K562 (cell line): ENCODE measurements around the gene CIAO2B. TPM values are rescaled to one million over a fixed set of nuclear protein-coding genes. Genes with fewer than 3 reads are reported as not detected.

ENCODE experiments used
- CBX5 ChIP-seq: IDR thresholded peaks from 2 replicates; pipeline ENCODE4 v1.6.1; 2014; ENCODE audit warnings: low read depth, borderline replicate concordance
- COPS2 ChIP-seq: fragments of 450-650 bp; conservative IDR thresholded peaks from 2 replicates; pipeline ENCODE4 v1.6.1; 2016; ENCODE audit warnings: mild to moderate bottlenecking, moderate library complexity
- FOXK2 ChIP-seq, 2 experiments: fragments of 450-650 bp; IDR thresholded peaks in 1 of 2; conservative IDR thresholded peaks in 1 of 2; 2 replicates each; pipeline ENCODE4 v1.6.1; 2016; ENCODE audit warnings: low read depth in 2 of 2, mild to moderate bottlenecking in 1 of 2
- GTF2E2 ChIP-seq: fragments of 200-800 bp; sonication (Bioruptor generic); IDR thresholded peaks from 2 replicates; pipeline ENCODE4 v1.6.1; 2016; ENCODE audit warnings: missing genetic modification characterization, missing compliant biosample characterization
- KLF6 ChIP-seq: fragments of 250-450 bp; sonication (Bioruptor Pico); IDR thresholded peaks from 2 replicates; pipeline ENCODE4 v1.4.0; 2020; ENCODE audit warnings: mild to moderate bottlenecking, moderate library complexity, borderline replicate concordance
- MCM2 ChIP-seq: fragments of 450-650 bp; IDR thresholded peaks from 2 replicates; pipeline ENCODE4 v1.6.1; 2017; ENCODE audit warnings: low read depth, mild to moderate bottlenecking
- MEF2D ChIP-seq: conservative IDR thresholded peaks from 2 replicates; pipeline ENCODE4 v1.6.1; 2016; ENCODE audit warnings: low read depth, missing genetic modification characterization, missing compliant biosample characterization
- MTA3 ChIP-seq: fragments of 450-650 bp; formaldehyde crosslinking; IDR thresholded peaks from 2 replicates; pipeline ENCODE4 v1.6.1; 2017; ENCODE audit warnings: mild to moderate bottlenecking, borderline replicate concordance
- PCBP2 ChIP-seq: fragments of 200-400 bp; formaldehyde crosslinking; IDR thresholded peaks from 2 replicates; pipeline ENCODE4 v1.6.1; 2018; ENCODE audit warnings: low read length, low read depth, mild to moderate bottlenecking, moderate library complexity; ENCODE audit not compliant: poor library complexity, severe bottlenecking
- PRPF4 ChIP-seq: fragments of 200-400 bp; formaldehyde crosslinking; IDR thresholded peaks from one replicate; pipeline ENCODE4 v1.6.1; 2017; ENCODE audit warnings: low read length, low read depth, mild to moderate bottlenecking; ENCODE audit not compliant: insufficient read depth, poor library complexity, severe bottlenecking
- SAP30 ChIP-seq: fragments of 200-600 bp; sonication (generic); IDR thresholded peaks from 2 replicates; pipeline ENCODE4 v1.6.1; 2012; ENCODE audit warnings: borderline replicate concordance, low read depth, mild to moderate bottlenecking, moderate library complexity, low read length, control low read depth, inconsistent platforms; ENCODE audit not compliant: insufficient read depth, poor library complexity, severe bottlenecking
- ZC3H11A ChIP-seq: IDR thresholded peaks from 2 replicates; pipeline ENCODE4 v1.6.1; 2012; ENCODE audit warnings: low read depth, low read length, improper control_type of control experiment
- ZC3H8 ChIP-seq: fragments of 450-650 bp; IDR thresholded peaks from 2 replicates; pipeline ENCODE4 v1.6.1; 2017
- ZFPM2 ChIP-seq: fragments of 250-450 bp; sonication (Bioruptor Pico); IDR thresholded peaks from 2 replicates; pipeline ENCODE4 v1.5.1; 2022; ENCODE audit warnings: mild to moderate bottlenecking
- ZNF3 ChIP-seq: fragments of 250-450 bp; sonication (Bioruptor Pico); IDR thresholded peaks from 2 replicates; pipeline ENCODE4 v1.5.0; 2021; ENCODE audit warnings: mild to moderate bottlenecking, moderate library complexity
- ZNF431 ChIP-seq: sonication (generic); formaldehyde crosslinking; IDR thresholded peaks from 2 replicates; pipeline ENCODE4 v1.8.0; 2022; ENCODE audit warnings: mild to moderate bottlenecking, missing genetic modification reagents
- polyA plus RNA-seq, 8 experiments: library from polyadenylated mRNA; depleted of rRNA in 4 of 8; stranded (reverse) in 5 of 8; unstranded in 3 of 8; fragments of >200 nt; fragmentation: Nextera tagmentation in 2 of 8; fragmentation: Illumina TruSeq in 1 of 8; extraction: Ambion mirVana in 2 of 8; extraction: Trizol in 1 of 8; gene quantifications; 2 replicates each; pipeline versions ENCODE4 v1.2.1 to v1.2.3, GENCODE V29; 2011 to 2014; ENCODE audit warnings: inconsistent platforms in 1 of 8, missing spikeins in 1 of 8
- total RNA-seq, 7 experiments: library from RNA; depleted of rRNA in 6 of 7; stranded (reverse); fragments of >200 nt in 6 of 7; fragmentation: Illumina TruSeq in 2 of 7; extraction: Trizol in 2 of 7; gene quantifications; 2 replicates each; pipeline versions ENCODE4 v1.2.1 to v1.2.3, GENCODE V29; 2011 to 2021; ENCODE audit warnings: low replicate concordance in 1 of 7
- TF ChIP-seq, protein P1 (sequence below): sonication (generic); formaldehyde crosslinking; IDR thresholded peaks from 2 replicates; pipeline ENCODE4 v1.8.1; 2023; ENCODE audit warnings: mild to moderate bottlenecking, missing genetic modification reagents
- TF ChIP-seq, protein P2 (sequence below): sonication (generic); formaldehyde crosslinking; IDR thresholded peaks from 2 replicates; pipeline ENCODE4 v1.8.0; 2022; ENCODE audit warnings: missing genetic modification reagents, mild to moderate bottlenecking, moderate library complexity, borderline replicate concordance
- TF ChIP-seq, protein P3 (sequence below): sonication (generic); IDR thresholded peaks from 2 replicates; pipeline ENCODE4 v1.6.1; 2016
- TF ChIP-seq, protein P4 (sequence below), 2 experiments: fragments of 200-800 bp in 1 of 2; sonication (Bioruptor generic) in 1 of 2; sonication (generic) in 1 of 2; formaldehyde crosslinking in 1 of 2; IDR thresholded peaks in 1 of 2; conservative IDR thresholded peaks in 1 of 2; 2 replicates each; pipeline versions ENCODE4 v1.5.0 to v1.6.1; 2016 to 2020; ENCODE audit warnings: missing compliant biosample characterization in 1 of 2, missing genetic modification characterization in 1 of 2, missing genetic modification reagents in 1 of 2

Gene CIAO2B
- total and polyA plus RNA-seq, 9 of the 15 experiments (the other 6 are each of a cell fraction or from before 2014, with no cell fraction given), result 86.8 to 182 (median 113) TPM

DNA sequence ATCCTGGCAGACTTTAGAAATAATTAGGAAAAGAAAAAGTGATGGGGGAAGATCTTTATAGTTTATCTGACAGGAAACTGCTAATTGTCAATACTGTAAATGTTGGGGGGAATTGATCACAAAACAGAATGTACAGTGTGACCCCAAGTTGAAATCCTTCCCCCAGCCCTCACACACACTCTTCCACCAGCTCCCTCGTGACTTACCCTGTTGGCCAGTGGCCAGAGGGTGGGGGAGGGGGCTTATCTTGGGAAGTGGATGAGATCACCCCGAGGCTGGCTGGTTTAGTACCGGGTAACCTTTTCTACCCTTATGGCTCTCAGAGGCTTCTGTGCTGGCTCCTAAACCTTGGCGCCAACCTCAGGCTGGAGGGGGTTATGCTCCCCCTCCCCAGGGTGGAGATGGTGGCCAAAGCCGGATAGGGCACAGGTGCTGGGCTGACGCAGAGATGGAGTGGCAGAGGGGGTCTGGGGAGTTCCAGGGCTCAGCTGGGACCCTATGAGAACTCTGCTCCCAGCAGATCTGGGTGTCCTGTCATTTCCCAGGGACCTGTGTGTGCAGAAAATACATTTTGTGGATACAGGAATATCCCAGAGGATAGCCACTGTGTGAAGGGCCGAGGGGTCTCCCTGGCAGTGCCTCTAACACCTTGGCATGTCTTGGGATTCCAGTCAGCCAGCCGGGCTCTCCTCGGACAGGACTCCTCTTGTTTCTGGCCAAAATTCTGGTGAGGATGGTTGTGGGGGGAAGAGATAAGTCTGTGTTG lies 34.1 kb downstream of the CIAO2B start (continued):
- TF ChIP-seq MTA3 (peak; percentile 84), ZC3H8 (no peak), COPS2 (no peak), GTF2E2 (peak; percentile 91), ZFPM2 (no peak), SAP30 (no peak), CBX5 (no peak), PRPF4 (no peak), ZC3H11A (no peak), ZNF431 (CRISPR knock-in tag) (0 out of 2 replicates have a peak, but pooled peaks have one; percentile 55), FOXK2 (conservative IDR thresholded peaks at IDR 0.05 in 1 of 2, IDR thresholded peaks at IDR 0.05 in 1 of 2; ENCODE audit: low read depth in 2 of 2) (no peak; a peak in 2 of 4 replicates), MEF2D (tag) (no peak), PCBP2 (no peak), ZNF3 (no peak), MCM2 (no peak), KLF6 (CRISPR knock-in tag) (no peak)
- TF ChIP-seq, protein P1, sequence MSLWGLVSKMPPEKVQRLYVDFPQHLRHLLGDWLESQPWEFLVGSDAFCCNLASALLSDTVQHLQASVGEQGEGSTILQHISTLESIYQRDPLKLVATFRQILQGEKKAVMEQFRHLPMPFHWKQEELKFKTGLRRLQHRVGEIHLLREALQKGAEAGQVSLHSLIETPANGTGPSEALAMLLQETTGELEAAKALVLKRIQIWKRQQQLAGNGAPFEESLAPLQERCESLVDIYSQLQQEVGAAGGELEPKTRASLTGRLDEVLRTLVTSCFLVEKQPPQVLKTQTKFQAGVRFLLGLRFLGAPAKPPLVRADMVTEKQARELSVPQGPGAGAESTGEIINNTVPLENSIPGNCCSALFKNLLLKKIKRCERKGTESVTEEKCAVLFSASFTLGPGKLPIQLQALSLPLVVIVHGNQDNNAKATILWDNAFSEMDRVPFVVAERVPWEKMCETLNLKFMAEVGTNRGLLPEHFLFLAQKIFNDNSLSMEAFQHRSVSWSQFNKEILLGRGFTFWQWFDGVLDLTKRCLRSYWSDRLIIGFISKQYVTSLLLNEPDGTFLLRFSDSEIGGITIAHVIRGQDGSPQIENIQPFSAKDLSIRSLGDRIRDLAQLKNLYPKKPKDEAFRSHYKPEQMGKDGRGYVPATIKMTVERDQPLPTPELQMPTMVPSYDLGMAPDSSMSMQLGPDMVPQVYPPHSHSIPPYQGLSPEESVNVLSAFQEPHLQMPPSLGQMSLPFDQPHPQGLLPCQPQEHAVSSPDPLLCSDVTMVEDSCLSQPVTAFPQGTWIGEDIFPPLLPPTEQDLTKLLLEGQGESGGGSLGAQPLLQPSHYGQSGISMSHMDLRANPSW (CRISPR knock-in tag), result peak; percentile 65; the same call in 1 of the 2 replicates
- TF ChIP-seq, protein P2, sequence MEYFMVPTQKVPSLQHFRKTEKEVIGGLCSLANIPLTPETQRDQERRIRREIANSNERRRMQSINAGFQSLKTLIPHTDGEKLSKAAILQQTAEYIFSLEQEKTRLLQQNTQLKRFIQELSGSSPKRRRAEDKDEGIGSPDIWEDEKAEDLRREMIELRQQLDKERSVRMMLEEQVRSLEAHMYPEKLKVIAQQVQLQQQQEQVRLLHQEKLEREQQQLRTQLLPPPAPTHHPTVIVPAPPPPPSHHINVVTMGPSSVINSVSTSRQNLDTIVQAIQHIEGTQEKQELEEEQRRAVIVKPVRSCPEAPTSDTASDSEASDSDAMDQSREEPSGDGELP, result peak; percentile 65; the same call in 1 of the 2 replicates
- TF ChIP-seq, protein P3, sequence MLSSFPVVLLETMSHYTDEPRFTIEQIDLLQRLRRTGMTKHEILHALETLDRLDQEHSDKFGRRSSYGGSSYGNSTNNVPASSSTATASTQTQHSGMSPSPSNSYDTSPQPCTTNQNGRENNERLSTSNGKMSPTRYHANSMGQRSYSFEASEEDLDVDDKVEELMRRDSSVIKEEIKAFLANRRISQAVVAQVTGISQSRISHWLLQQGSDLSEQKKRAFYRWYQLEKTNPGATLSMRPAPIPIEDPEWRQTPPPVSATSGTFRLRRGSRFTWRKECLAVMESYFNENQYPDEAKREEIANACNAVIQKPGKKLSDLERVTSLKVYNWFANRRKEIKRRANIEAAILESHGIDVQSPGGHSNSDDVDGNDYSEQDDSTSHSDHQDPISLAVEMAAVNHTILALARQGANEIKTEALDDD, result peak; percentile 99
- TF ChIP-seq, protein P4, sequence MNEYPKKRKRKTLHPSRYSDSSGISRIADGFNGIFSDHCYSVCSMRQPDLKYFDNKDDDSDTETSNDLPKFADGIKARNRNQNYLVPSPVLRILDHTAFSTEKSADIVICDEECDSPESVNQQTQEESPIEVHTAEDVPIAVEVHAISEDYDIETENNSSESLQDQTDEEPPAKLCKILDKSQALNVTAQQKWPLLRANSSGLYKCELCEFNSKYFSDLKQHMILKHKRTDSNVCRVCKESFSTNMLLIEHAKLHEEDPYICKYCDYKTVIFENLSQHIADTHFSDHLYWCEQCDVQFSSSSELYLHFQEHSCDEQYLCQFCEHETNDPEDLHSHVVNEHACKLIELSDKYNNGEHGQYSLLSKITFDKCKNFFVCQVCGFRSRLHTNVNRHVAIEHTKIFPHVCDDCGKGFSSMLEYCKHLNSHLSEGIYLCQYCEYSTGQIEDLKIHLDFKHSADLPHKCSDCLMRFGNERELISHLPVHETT (CRISPR knock-in tag; conservative IDR thresholded peaks at IDR 0.05 in 1 of 2, IDR thresholded peaks at IDR 0.05 in 1 of 2), result 0 out of 4 replicates have a peak, but pooled peaks of 1 of the 2 experiments have one; percentile 1
